GM19397 (cell line): Measurements from ENCODE around the gene C3orf85.
"Not testable (repeated sequence)": the region's sequence is repeated elsewhere in the genome, so short reads cannot be mapped to it uniquely, and the experiment has no call there.

Experiments
- ATAC-seq: cut with Tn5 transposase; IDR thresholded peaks from one replicate; pipeline ENCODE4 v1.9.1; 2021; ENCODE audit warnings: mild to moderate bottlenecking, moderate library complexity; ENCODE audit not compliant: unreplicated experiment

Gene C3orf85

GRCh38 chr3:109136523-109136922 lies at the start of gene C3orf85:
TSS of gene C3orf85 (plus strand) at chr3:109136719. CDS start at chr3:109136848, 129 bp downstream.
- no peak for ATAC-seq

- no peak for ATAC-seq
These were observed 47.3 kb upstream of the C3orf85 start for GRCh38 chr3:109089265-109089664.

- ATAC-seq, result no peak
These were observed 44.7 kb upstream of the C3orf85 start for GRCh38 chr3:109091846-109092245.

GRCh38 chr3:109093561-109093960 lies 43.0 kb upstream of the C3orf85 start:
- no peak for ATAC-seq

- no peak for ATAC-seq
These were observed 41.4 kb upstream of the C3orf85 start for GRCh38 chr3:109095166-109095565.

GRCh38 chr3:109098079-109098644 lies 38.4 kb upstream of the C3orf85 start:
- ATAC-seq, result no peak

- no peak for ATAC-seq
These were observed 26.9 kb upstream of the C3orf85 start for GRCh38 chr3:109109574-109109973.

- no peak for ATAC-seq
These were observed 23.4 kb upstream of the C3orf85 start for GRCh38 chr3:109112946-109113760.

GRCh38 chr3:109114746-109115145 lies 21.8 kb upstream of the C3orf85 start:
- no peak for ATAC-seq

- no peak for ATAC-seq
These were observed 21.1 kb upstream of the C3orf85 start for GRCh38 chr3:109115451-109115850.

GRCh38 chr3:109116031-109116430 lies 20.5 kb upstream of the C3orf85 start:
- ATAC-seq, result no peak

- no peak for ATAC-seq
These were observed 18.6 kb upstream of the C3orf85 start, which contains the start of gene MORC1 for GRCh38 chr3:109117939-109118338. TSS of gene MORC1 (minus strand) at chr3:109118134. CDS start at chr3:109118059, 75 bp downstream.

GRCh38 chr3:109118584-109118983 lies 17.9 kb upstream of the C3orf85 start:
- no peak for ATAC-seq

GRCh38 chr3:109122690-109123089 lies 13.8 kb upstream of the C3orf85 start:
- no peak for ATAC-seq

- ATAC-seq, result no peak
These were observed 10.6 kb upstream of the C3orf85 start for GRCh38 chr3:109125902-109126301.

GRCh38 chr3:109127553-109127952 lies 9.0 kb upstream of the C3orf85 start:
- no peak for ATAC-seq

GRCh38 chr3:109131276-109131675 lies 5.2 kb upstream of the C3orf85 start:
- no peak for ATAC-seq

- ATAC-seq, result no peak
These were observed 3.6 kb upstream of the C3orf85 start for GRCh38 chr3:109132801-109133473.

GRCh38 chr3:109133474-109133816 lies 3.1 kb upstream of the C3orf85 start:
- not testable (repeated sequence) for ATAC-seq

- ATAC-seq, result no peak
These were observed 1.2 kb downstream of the C3orf85 start for GRCh38 chr3:109137761-109138160.

GRCh38 chr3:109140318-109140717 lies 3.8 kb downstream of the C3orf85 start:
- no peak for ATAC-seq

GRCh38 chr3:109143646-109144045 lies 7.1 kb downstream of the C3orf85 start:
- ATAC-seq, result no peak
